Measurements from ENCODE around the gene VWF.

VWF gene

DNA sequence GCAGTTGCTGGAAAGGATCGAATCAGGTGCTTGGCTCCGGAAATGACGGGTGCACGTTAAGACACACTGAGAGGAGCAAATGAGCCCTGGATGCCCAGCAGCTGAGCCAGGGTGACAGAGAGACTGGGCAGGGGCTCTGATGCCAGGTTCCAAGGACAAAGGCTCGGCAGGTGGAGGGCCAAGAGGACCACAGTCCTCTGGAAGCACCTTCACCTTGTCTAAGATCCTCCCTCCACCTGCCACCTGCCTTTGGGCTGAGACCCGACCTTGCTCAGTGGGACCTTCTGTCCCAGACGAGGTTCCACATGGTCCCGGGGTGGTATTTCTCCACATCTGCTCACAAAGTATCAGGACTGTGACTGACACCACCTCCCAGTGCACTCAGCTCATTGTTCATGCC, 180.4 kb downstream of the VWF start:
- no peak for DNase-seq

DNA sequence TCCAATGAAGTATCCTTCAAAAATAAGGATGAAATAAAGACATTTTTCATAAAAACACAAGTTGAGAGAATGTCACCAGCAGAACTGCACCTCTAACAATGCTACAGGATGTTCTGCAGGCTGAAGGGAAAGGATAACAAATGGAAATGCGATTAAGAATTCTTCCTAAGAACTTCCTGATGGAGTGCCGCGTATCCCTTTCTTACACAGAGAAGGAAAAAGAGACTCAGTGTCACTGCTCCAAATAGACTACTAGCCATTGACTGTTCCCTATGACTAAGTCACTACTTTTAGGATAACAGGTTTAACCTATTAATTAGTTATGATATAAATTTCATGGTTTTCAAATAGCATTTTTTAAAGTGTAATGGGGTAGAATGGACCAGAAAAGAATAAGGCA, 182.6 kb downstream of the VWF start:
- no peak for DNase-seq

DNA sequence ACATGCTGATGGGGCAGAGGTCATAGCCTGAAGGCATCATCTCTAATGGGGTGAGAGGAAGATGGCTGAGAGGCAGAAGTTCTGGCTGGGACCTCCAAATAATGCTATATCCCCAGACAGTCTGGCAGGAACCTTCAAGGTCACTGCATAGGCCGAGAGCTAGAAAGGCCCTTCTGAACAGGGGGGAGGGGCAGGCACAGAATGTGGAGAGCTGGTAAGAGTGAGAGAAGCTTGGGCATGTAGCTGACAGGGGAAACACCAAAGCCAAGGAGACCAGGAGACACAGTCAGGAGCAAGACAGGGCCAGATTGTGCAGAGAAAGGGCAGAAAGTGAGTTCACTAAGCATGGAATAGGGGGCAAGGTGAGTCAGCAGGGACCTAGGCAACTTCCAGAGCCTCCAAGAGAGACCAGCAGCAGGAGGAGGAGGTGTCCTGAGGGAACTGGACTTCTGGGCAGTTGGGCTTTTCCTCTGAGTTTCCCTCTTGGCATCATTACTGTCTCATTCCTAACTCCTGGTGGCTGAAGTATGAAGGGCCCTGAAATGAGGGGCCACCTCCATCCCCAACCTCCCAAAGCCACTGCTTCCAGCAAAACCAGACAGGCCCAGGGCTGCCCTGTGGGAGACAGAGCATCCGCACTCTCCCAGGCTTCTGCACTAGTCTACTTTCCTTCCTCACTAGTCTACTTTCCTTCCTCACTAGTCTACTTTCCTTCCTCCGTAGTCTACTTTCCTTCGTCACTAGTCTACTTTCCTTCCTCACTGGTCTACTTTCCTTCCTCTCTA, 196.5 kb downstream of the VWF start:
- DNase-seq: no peak

DNA sequence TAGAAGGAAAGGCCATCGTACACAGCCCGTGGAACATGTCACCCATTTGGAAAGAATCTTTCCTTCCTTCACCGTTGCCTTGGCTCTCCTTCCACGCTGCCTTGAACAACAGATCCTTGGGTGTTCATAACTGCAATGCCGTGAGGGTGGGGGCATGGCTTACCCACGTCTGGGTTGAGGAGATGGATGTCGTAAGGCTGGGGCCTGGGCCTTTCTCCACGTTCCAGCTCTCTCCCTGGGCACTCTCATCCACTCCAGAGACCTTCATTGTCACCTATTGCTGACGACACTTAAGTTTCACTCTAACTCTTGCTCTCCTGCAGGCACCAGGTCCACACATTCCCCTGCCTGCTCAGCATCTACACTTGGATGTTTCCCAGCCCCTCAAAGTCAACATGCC, 198.8 kb downstream of the VWF start:
- no peak for DNase-seq

DNA sequence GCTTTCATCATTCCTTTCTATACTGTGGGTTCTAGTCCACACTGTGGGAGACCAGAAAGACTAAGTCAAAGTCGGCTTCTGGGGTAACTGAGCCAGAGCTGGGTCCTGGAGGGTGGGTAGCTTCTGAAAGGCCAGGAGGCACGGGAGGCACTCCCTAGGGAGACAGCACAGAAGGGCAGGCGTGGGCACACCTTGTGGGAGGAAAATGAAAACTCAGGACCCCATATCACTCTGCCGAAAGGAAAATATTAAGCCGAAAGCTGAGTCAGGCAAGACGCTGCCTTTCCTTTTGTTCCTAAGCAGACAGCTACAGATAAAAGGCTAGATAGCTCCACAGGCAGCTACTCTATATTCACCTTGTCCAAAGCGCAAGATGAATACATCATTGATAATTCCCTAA, 200.1 kb downstream of the VWF start:
- DNase-seq: no peak

DNA sequence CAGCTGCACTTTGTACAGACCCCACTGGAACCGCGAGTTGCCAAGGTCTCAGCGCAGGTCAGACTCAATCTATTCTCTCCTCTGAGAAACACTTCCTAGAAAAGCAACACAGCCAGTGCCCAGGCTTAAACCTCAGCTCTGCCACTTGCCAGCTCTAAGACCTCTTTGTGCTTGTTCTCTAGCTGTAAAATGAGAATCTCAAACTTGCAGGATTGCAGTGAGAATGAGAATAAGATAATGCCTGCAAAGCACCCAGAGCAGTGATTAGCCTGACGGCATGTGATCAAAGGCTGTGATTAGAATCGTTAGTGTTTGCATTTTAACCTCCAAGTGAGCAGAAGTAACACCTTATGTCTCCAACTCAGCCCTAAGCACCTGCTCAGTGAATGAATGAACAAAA, 200.7 kb downstream of the VWF start:
- DNase-seq: peak; percentile 3

DNA sequence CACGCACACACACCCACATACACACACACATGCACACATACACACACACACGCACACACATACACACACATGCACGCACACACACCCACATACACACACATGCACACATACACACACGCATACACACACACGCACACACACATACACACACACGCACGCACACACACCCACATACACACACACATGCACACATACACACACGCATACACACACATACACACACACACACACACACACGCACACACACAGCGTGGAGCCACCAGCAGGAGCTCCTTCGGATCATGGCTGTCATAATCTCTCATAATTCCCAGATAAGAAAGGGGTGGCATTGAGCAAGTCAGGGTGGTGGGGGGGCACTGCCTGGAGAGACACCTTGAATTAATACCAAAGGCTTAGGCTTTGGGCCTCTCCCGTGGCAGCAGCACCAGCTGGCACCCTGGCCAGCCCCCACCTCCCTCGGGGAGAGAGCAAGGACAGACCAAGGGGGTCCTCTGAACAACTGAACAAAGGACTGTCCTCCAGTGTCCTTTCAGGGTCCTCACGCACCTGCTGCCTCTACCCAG, 201.3 kb downstream of the VWF start:
- no peak for DNase-seq

DNA sequence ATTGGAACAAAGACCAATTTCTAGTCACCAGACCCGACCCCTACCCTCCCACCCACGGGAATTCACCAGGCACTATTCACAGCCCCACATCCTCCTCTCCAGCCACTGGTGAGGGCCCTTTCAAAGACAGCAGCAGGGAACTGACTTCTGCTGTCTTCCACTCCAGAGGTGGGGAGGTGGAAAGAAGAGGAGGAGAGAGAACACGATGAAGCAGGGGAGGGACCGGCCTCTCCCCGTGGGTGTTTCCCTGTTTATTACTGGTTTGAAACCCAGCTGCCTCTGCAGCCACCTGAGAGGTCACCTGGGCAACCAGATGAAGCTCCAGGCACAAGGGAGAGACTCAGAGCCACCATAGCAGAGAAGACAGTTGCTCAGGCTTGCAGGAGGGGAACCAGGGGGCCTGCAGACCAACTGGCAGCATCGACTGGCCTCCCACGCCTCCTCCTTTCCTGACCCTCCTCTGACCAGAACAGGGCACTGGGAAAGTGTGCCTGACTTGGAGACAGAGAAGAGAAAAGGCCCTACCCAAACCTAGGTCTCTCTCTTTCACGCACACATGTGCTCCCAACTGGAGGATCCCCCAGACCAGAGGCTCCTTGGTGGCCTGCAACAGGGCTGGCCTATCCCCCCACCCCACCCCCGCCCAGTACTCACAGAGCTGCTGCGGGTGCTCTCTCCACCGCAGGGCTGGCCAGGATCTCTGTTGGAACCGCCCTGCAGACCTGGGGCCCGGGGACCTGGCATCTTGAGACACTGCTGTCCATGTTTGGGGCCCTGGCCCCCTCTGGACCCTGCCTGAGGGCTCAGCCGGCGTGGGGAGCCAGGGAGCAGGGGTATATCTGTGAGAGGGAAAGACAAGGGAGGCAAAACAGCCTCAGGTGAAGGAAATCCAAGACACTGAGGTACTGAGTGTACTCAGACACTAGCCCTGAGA, 202.2 kb downstream of the VWF start:
- peak; percentile 33 for DNase-seq

DNA sequence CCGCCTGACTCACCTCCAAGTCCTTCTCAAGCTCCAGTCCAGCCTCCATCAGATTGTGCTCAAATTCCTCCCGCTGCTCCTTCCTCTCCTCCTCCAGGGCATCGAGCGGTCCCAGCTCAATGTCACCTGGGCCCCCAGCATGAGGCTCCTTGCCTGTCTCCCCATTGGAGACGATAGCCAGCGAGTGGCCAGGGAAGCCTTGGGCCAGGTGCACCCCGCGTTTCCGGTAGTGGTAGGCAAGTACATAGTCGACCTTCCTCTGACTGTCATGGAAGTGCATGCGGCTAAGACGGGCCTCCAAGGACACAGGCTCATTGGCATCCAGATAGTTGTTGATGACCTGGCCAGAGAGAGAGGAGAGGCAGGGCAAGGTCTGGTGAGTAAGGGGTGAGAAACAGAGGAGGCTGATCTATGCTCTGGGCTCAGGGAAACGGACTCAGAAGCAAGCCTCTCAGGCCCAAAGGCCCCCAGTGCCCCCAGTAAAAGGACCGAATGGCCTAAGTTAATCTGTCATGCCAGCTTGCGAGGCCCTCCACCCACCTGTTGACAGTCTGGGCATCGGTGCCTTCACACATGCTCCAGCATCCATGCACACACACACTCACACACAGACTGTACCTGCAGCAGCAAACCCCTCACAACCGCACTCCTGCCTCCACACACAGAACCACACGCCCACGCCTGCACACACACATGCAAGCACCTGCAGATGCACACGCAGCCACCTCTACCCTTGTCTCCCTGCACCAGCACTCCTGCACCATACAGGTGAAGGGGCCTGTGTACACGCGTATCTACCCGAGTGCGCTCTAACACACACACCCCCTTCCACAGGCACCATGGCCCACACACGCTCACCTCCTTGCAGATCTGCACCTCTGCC, 203.2 kb downstream of the VWF start:
- no peak for DNase-seq

DNA sequence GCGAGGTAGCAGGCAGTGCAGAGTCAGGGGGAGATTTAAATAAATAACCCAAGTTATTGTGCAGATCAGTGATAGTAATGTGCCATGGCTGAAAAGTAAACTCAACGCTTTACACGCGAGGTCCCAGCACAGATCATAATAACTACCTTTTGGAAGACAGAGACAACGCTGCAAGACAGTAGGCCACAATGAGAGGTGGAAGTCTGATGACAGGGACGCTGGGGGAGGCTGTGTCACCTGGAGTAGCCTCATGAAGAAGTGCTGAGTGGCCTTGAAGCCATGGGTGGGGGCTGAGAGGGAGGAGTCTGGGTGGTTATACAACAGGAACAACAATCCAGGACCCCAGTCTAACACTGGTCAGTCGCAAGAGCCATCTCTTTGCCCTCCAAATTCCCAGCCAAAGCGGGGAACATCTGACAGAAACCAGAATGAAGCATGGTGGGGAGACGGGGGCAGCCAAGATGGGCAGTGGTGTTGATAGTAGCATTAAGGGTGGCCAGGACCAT, 207.6 kb downstream of the VWF start:
- no peak for DNase-seq

DNA sequence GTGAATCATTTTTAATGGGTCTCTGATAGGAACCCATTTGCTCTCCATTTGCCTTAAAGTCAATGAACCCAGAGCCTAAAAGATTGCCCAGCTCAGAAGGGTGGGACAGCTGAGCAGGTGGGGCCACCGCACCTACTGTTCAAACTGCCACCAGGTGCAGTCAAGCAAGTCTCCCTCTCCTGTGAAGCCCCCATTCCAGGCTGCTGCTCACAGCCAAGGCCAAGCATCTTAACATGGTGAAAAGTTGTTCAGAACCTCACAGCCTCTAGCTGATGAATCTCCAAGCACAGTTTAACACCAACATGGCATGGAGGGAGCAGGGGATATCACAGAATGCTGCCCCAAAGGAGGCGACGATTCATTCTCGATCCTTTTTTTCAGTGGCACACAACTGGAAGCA, 209.0 kb downstream of the VWF start:
- DNase-seq: no peak

DNA sequence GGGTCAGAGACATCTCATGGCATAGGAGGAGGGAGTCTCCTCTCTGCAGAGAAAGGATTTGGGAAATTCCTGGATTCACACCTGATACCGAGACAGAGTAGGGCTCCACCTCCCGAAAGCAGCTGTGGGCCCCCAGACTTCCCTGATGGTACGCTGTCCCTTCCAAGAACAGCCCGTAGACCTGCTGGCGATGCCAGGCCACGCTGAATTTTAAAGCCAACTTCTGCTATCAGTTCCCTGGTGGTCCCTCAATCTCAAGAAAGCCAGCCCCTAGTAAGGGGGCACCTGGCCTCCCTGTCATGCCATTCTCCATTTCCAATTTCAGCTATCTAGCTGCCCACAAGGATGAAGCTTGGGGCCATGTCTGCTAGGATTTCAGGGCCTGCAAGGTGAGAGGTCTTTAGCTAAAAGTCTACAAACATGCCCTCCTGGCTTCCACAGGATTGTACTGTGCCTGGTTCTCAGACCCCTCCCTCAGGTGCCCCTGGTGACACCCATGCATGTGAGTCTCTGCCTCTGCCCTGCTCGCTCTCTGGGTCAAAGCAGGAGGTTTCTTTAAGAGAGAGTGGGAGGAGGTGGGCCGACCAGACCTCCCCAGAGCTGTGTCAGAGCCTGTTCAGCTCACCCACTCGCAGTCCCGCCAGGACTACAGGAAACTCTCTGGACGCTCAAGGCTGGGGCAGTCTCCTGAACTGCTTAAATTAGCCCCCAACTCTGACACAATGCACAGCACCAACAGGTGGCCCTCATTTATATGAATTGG, 209.9 kb downstream of the VWF start:
- no peak for DNase-seq

DNA sequence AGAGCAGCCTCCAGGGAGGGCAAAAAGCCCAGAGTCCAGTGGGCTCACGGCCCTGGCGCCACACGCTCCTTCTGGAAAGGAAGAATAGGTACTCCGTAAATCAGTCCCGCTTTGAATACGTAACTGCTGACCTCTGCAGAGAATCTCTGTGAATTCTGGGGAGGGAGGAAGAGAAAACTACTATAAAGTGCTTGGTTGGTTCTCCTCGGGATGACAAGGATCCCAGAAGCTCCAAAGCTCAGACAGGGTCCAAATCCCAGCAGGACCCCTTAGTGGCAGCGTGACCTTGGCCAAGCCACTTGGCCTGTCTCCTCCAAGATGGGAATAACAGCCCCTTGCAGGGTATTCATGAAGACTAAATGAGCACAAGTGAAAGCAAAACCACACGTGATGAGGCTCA, 211.1 kb downstream of the VWF start:
- DNase-seq: no peak

DNA sequence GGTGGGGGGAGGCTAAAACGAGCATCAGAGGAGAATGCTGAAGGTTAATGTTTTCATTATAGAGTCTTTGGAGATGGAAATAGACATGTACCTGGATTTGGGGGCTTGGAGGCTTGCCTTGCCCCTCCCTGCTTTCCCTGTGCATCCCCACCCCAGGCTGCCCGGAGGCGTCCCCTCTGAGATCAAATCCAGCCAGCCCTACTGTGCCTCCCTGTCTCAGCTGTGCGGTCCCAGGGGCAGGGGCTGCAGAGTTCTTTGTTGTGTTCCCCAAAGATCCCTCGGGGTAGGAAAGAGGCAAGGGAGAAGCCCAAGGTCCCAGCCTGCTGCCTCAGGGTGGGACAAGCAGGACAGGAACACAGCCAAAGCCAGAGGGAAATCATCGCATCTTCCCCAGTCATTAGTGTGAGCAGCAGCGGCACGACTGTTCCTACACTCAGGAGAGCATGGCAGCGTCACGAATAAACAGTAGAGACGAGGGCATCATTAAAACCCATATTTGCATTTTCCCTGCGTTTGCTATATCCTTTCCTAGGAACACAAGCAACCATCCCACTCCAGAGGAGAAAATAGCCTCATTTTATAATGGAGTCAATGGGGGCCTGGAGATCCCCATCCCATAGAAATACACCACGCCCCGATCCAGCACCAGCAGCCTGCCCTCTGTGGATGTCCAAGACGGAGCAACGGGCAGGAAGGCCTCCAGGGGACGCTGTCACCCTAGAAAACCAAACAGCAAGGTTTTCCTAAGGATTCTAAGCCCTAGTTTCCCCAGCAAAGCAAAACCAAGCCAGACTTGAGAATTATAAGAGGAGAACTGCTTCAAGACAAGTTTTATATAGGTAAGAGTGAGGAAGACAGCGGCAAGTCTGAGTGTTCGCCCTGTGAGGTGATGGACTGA, 211.8 kb downstream of the VWF start:
- DNase-seq: no peak

DNA sequence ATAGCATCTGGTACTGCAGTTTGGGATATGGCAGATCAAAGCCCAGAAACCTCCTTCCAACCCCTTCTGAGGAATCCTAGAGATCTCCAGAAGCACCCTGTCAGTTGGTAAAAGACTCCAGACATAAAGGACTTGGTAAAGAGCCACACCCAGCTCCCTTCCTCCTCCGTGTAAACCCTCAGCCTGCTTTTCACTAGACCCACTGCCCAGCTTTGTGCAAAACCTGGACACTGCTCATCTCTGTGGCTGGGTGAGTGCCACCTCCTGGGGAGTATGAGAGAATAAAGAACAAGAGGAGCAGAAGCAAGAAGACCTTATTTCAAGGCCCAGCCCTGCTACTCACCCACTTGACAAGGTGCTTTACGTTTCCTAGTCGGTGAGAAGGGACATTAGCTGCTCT, 212.5 kb downstream of the VWF start:
- DNase-seq: no peak

DNA sequence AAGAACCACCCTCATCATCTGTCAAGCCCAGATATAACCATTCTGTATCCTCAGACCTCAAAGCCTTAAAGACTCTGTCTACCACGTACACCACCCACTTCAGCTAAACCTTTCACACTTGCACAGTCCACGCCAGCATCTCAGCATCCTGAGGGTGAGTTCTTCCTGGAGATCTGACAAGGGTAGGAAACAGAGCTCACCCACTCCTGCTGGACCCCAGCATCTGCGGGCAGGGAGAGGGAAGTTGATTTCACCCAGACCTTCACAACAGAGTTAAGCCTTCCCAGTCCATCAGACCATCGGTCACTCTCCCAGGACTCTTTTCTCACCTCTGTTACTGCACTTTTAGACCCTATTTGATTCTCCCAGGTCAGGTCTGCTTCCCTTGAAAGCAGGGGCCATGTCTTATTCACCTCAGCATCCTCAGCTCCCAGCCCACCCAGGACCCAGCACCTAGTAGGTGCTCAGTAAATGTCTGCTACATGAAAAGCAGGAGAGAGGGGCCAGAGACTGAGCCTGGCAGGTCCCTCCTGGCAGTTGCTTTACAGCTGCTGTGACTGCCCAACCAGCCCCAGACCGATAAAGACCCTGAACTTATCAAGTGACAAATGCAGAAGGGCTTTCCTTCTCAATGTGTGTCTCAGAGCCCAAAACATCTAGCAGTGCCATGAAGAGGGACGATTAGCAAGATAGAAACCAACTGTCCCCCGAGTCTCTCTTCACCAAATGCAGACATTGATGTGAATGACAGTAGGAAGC, 213.5 kb downstream of the VWF start:
- DNase-seq: no peak

DNA sequence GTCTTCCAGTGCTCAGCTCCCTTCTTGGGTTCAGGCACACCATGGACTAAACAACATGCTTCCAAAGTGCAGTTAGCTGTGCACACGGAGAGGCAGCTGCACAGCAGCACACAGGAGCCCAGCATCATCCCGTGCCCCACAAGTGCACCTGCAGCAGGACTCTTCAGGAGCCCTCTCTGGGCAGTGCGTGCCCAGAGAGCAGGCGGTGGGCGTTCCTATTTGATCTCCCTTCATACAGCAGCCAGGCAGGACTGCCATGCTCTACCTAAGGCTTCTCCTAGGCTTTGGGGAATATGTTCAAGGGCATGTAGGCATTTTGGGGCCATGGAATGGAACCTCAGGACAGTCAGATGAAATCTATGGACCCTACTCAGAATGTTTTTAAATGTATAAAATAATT, 214.9 kb downstream of the VWF start:
- no peak for DNase-seq

DNA sequence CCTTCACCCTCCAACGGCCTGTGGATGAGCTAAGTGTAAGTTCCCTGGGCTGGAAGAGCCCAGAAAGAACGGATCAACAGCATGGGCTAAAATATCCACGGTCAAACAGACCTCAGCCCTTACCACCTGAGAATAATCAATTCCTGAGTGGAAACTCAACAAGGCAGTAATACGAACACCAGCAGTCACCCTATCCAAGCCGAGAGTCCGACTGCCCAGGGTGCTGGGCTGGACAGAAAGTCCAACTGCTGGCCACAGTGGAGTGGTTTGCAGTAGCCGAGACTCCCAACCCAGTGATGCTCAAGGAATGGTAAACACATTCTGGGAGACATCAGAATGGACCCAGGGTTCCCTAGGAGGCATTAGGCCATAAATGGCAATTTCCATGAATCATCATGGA, 216.2 kb downstream of the VWF start:
- no peak for DNase-seq

DNA sequence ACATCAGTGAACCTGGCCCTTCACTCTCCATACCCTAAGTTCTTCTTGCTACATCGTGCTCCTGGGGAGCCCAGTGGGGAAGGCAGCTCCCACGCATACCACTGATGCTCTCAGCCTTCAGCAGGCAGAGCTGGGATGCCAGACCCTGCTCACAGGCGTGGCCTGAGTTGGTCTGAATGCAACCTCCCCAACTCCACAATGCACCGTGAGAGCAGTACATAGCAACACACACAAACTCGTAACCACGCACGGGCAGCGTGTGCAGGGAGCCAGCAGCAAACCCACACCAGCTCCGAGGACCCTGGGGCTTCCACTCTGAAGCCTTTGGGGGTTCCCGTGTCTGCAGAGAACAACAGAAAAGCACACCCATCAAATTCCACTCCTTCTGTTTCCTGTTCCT, 216.7 kb downstream of the VWF start:
- DNase-seq: peak; percentile 35

DNA sequence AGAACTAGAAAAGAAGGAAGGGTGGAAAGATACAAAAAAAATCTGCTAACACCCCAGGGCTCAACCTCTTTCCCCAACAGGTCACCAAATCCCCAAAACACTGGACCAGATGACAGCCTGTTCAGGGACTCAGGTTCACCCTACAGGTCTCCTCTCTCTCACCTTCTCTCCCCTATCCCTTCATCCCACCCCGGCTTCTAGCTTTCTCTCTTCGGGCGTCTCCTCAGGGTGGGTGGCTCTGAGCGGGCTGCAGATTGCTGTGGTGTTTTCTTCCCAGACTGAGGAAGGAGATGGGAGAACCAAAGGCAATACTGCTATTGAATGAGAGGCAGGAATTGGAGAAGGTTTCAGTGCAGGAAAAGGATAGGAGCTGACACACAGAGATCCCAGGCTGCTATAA, 218.7 kb downstream of the VWF start:
- peak; percentile 15 for DNase-seq
